Measurements from ENCODE around the gene IL1B.

IL1B gene

GRCh38 chr2:112881217-112881985 lies 44.8 kb upstream of the IL1B start:
- no peak for TF ChIP-seq CTCF (IDR thresholded peaks at IDR 0.05; ENCODE audit: poor library complexity, severe bottlenecking)
- DNase-seq (ENCODE audit: low spot score): peak; percentile 76
- ATAC-seq (ENCODE audit: low read depth): peak; percentile 44
- H3K36me3 ChIP-seq (ENCODE audit: low read depth): no peaks in the 10 kb centered on the region
- no peaks in the 10 kb centered on the region for H3K27me3 ChIP-seq (ENCODE audit: insufficient read depth, poor library complexity, severe bottlenecking)
- no peaks in the 10 kb centered on the region for H3K9me3 ChIP-seq (ENCODE audit: severe bottlenecking)
- no peak overlapping the region for H3K4me3 ChIP-seq (ENCODE audit: severe bottlenecking)
- peaks cover 57% of the 10 kb centered on the region for H3K4me1 ChIP-seq (ENCODE audit: insufficient read depth, poor library complexity, severe bottlenecking)
- H3K27ac ChIP-seq (ENCODE audit: poor library complexity, severe bottlenecking): peak overlapping the region; percentile 99

- ATAC-seq (ENCODE audit: low read depth): no peak
- Histone ChIP-seq H3K9me3 (ENCODE audit: severe bottlenecking) (no peaks in the 10 kb centered on the region), H3K36me3 (ENCODE audit: low read depth) (no peaks in the 10 kb centered on the region), H3K27ac (ENCODE audit: poor library complexity, severe bottlenecking) (peak overlapping the region; percentile 99), H3K4me1 (ENCODE audit: insufficient read depth, poor library complexity, severe bottlenecking) (peaks cover 62% of the 10 kb centered on the region), H3K4me3 (ENCODE audit: severe bottlenecking) (no peak overlapping the region), H3K27me3 (ENCODE audit: insufficient read depth, poor library complexity, severe bottlenecking) (no peaks in the 10 kb centered on the region)
- TF ChIP-seq CTCF (IDR thresholded peaks at IDR 0.05; ENCODE audit: poor library complexity, severe bottlenecking): no peak
- no peak for DNase-seq (ENCODE audit: low spot score)
Observed at GRCh38 chr2:112880696-112881095, 44.1 kb upstream of the IL1B start.

GRCh38 chr2:112880091-112880531 lies 43.5 kb upstream of the IL1B start:
- H3K9me3 ChIP-seq (ENCODE audit: severe bottlenecking): no peaks in the 10 kb centered on the region
- H3K4me1 ChIP-seq (ENCODE audit: insufficient read depth, poor library complexity, severe bottlenecking): peaks cover 59% of the 10 kb centered on the region
- H3K4me3 ChIP-seq (ENCODE audit: severe bottlenecking): no peak overlapping the region
- no peaks in the 10 kb centered on the region for H3K27me3 ChIP-seq (ENCODE audit: insufficient read depth, poor library complexity, severe bottlenecking)
- H3K36me3 ChIP-seq (ENCODE audit: low read depth): no peaks in the 10 kb centered on the region
- ATAC-seq (ENCODE audit: low read depth) (peak; percentile 40), DNase-seq (ENCODE audit: low spot score) (no peak)
- no peak for TF ChIP-seq CTCF (IDR thresholded peaks at IDR 0.05; ENCODE audit: poor library complexity, severe bottlenecking)
- H3K27ac ChIP-seq (ENCODE audit: poor library complexity, severe bottlenecking): peak overlapping the region; percentile 99

GRCh38 chr2:112879491-112880041 lies 43.0 kb upstream of the IL1B start:
- no peak for TF ChIP-seq CTCF (IDR thresholded peaks at IDR 0.05; ENCODE audit: poor library complexity, severe bottlenecking)
- DNase-seq (ENCODE audit: low spot score): no peak
- ATAC-seq (ENCODE audit: low read depth): no peak
- H3K9me3 ChIP-seq (ENCODE audit: severe bottlenecking): no peaks in the 10 kb centered on the region
- H3K4me1 ChIP-seq (ENCODE audit: insufficient read depth, poor library complexity, severe bottlenecking): peaks cover 58% of the 10 kb centered on the region
- H3K27me3 ChIP-seq (ENCODE audit: insufficient read depth, poor library complexity, severe bottlenecking): no peaks in the 10 kb centered on the region
- no peaks in the 10 kb centered on the region for H3K36me3 ChIP-seq (ENCODE audit: low read depth)
- peak overlapping the region; percentile 99 for H3K27ac ChIP-seq (ENCODE audit: poor library complexity, severe bottlenecking)
- H3K4me3 ChIP-seq (ENCODE audit: severe bottlenecking): no peak overlapping the region

GRCh38 chr2:112877423-112877822 lies 40.8 kb upstream of the IL1B start:
- Histone ChIP-seq H3K27ac (ENCODE audit: poor library complexity, severe bottlenecking) (peak overlapping the region; percentile 99), H3K9me3 (ENCODE audit: severe bottlenecking) (no peaks in the 10 kb centered on the region), H3K4me3 (ENCODE audit: severe bottlenecking) (no peak overlapping the region), H3K27me3 (ENCODE audit: insufficient read depth, poor library complexity, severe bottlenecking) (no peaks in the 10 kb centered on the region), H3K36me3 (ENCODE audit: low read depth) (no peaks in the 10 kb centered on the region), H3K4me1 (ENCODE audit: insufficient read depth, poor library complexity, severe bottlenecking) (peaks cover 58% of the 10 kb centered on the region)
- DNase-seq (ENCODE audit: low spot score): peak; percentile 89
- no peak for TF ChIP-seq CTCF (IDR thresholded peaks at IDR 0.05; ENCODE audit: poor library complexity, severe bottlenecking)
- peak; percentile 85 for ATAC-seq (ENCODE audit: low read depth)
